Rectal smooth muscle tissue (tissue), 1 donor: ENCODE results near the gene LAMA2.

Experiments
- H3K27ac ChIP-seq: one replicate; pipeline ENCODE4 v1.7.0; 2013; ENCODE audit warnings: low read depth, low read length, inconsistent platforms
- H3K27me3 ChIP-seq: one replicate; pipeline ENCODE4 v1.7.0; 2013; ENCODE audit warnings: low read length; ENCODE audit not compliant: control insufficient read depth, insufficient read depth
- H3K36me3 ChIP-seq: one replicate; pipeline ENCODE4 v1.7.0; 2013; ENCODE audit warnings: low read length; ENCODE audit not compliant: control insufficient read depth, insufficient read depth
- H3K4me1 ChIP-seq: one replicate; pipeline ENCODE4 v1.7.0; 2013; ENCODE audit warnings: low read length; ENCODE audit not compliant: control insufficient read depth, insufficient read depth
- H3K4me3 ChIP-seq: one replicate; pipeline ENCODE4 v1.7.0; 2013; ENCODE audit warnings: low read length
- H3K9ac ChIP-seq: one replicate; pipeline ENCODE4 v1.7.0; 2013; ENCODE audit warnings: low read length

The LAMA2 gene

GRCh38 chr6:128874863-128875262 is 8.1 kb upstream of the LAMA2 start:
- H3K36me3 ChIP-seq = no peaks in the 10 kb centered on the region
- no peak overlapping the region for H3K27ac ChIP-seq
- no peaks in the 10 kb centered on the region for H3K4me1 ChIP-seq
- no peaks in the 10 kb centered on the region for H3K27me3 ChIP-seq
- no peak overlapping the region for H3K4me3 ChIP-seq
- H3K9ac ChIP-seq = no peak overlapping the region

DNA sequence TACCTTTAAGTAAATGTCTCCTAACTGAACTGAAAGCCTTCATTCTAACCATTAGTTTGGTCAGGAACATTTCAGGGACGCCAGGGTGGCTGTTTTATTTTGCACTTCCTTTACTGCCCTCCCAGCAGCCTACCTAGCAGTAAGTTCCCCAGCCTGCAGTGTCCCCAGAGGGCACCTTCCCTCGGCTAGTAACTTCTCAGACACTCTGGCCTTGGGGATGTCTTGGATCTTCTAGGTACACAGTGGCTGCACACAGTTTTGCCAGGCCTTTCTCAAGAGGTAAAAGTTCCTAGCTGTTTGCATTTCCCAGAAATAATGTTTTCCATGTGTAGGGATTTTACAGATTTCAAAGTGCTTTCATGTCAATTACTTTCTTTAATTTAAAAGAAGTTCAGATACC is 378 bp upstream of the LAMA2 start:
- Histone ChIP-seq H3K27me3 (no peaks in the 10 kb centered on the region), H3K4me1 (no peaks in the 10 kb centered on the region), H3K4me3 (peak overlapping the region; percentile 75), H3K36me3 (no peaks in the 10 kb centered on the region), H3K9ac (no peak overlapping the region), H3K27ac (peak overlapping the region; percentile 43)

GRCh38 chr6:128883906-128884305 is 968 bp downstream of the LAMA2 start:
- no peak overlapping the region for H3K9ac ChIP-seq
- H3K4me1 ChIP-seq = no peaks in the 10 kb centered on the region
- no peaks in the 10 kb centered on the region for H3K27me3 ChIP-seq
- H3K4me3 ChIP-seq = no peak overlapping the region
- H3K27ac ChIP-seq = no peak overlapping the region
- no peaks in the 10 kb centered on the region for H3K36me3 ChIP-seq

GRCh38 chr6:128885381-128885780 is 2.4 kb downstream of the LAMA2 start:
- Histone ChIP-seq H3K27me3 (no peaks in the 10 kb centered on the region), H3K27ac (no peak overlapping the region), H3K36me3 (no peaks in the 10 kb centered on the region)

GRCh38 chr6:128886706-128887105 is 3.8 kb downstream of the LAMA2 start:
- Histone ChIP-seq H3K36me3 (no peaks in the 10 kb centered on the region), H3K27me3 (no peaks in the 10 kb centered on the region), H3K4me3 (no peak overlapping the region), H3K27ac (no peak overlapping the region), H3K4me1 (no peaks in the 10 kb centered on the region), H3K9ac (no peak overlapping the region)

More at GRCh38 chr6:128885381-128885780, 2.4 kb downstream of the LAMA2 start:
- no peak overlapping the region for H3K9ac ChIP-seq
- no peak overlapping the region for H3K4me3 ChIP-seq
- H3K4me1 ChIP-seq = no peaks in the 10 kb centered on the region

- Histone ChIP-seq H3K9ac (no peak overlapping the region), H3K27me3 (no peaks in the 10 kb centered on the region), H3K4me3 (no peak overlapping the region), H3K4me1 (no peaks in the 10 kb centered on the region), H3K27ac (no peak overlapping the region), H3K36me3 (no peaks in the 10 kb centered on the region)
Measured at GRCh38 chr6:128888444-128889175, 5.7 kb downstream of the LAMA2 start.

- Histone ChIP-seq H3K4me1 (no peaks in the 10 kb centered on the region), H3K27ac (no peak overlapping the region), H3K27me3 (no peaks in the 10 kb centered on the region), H3K4me3 (no peak overlapping the region), H3K36me3 (no peaks in the 10 kb centered on the region), H3K9ac (no peak overlapping the region)
Measured at GRCh38 chr6:128889870-128890269, 6.9 kb downstream of the LAMA2 start.

GRCh38 chr6:128892079-128892478 is 9.1 kb downstream of the LAMA2 start:
- no peak overlapping the region for H3K27ac ChIP-seq
- no peaks in the 10 kb centered on the region for H3K27me3 ChIP-seq
- H3K9ac ChIP-seq = no peak overlapping the region
- no peak overlapping the region for H3K4me3 ChIP-seq
- no peaks in the 10 kb centered on the region for H3K36me3 ChIP-seq
- no peaks in the 10 kb centered on the region for H3K4me1 ChIP-seq

- Histone ChIP-seq H3K4me1 (no peaks in the 10 kb centered on the region), H3K4me3 (no peak overlapping the region), H3K9ac (no peak overlapping the region), H3K27me3 (no peaks in the 10 kb centered on the region), H3K36me3 (no peaks in the 10 kb centered on the region), H3K27ac (no peak overlapping the region)
Measured at GRCh38 chr6:128899341-128900050, 16.6 kb downstream of the LAMA2 start.

- no peak overlapping the region for H3K4me3 ChIP-seq
- no peaks in the 10 kb centered on the region for H3K4me1 ChIP-seq
- no peaks in the 10 kb centered on the region for H3K27me3 ChIP-seq
- no peak overlapping the region for H3K27ac ChIP-seq
- H3K9ac ChIP-seq = no peak overlapping the region
- no peaks in the 10 kb centered on the region for H3K36me3 ChIP-seq
Measured at GRCh38 chr6:128903715-128904114, 20.8 kb downstream of the LAMA2 start.

- Histone ChIP-seq H3K4me3 (no peak overlapping the region), H3K9ac (no peak overlapping the region), H3K4me1 (no peaks in the 10 kb centered on the region), H3K36me3 (no peaks in the 10 kb centered on the region), H3K27ac (no peak overlapping the region), H3K27me3 (no peaks in the 10 kb centered on the region)
Measured at GRCh38 chr6:128914051-128914450, 31.1 kb downstream of the LAMA2 start.

- Histone ChIP-seq H3K36me3 (no peaks in the 10 kb centered on the region), H3K27me3 (no peaks in the 10 kb centered on the region), H3K9ac (no peak overlapping the region), H3K27ac (no peak overlapping the region), H3K4me3 (no peak overlapping the region), H3K4me1 (no peaks in the 10 kb centered on the region)
Measured at GRCh38 chr6:128918886-128919285, 35.9 kb downstream of the LAMA2 start.
